Measurements from ENCODE around the gene KCTD4. TPM values are rescaled to one million over a fixed set of nuclear protein-coding genes. Genes with fewer than 3 reads are reported as not detected.

The KCTD4 gene
- total and polyA plus RNA-seq, 8 donors, result 0.10 TPM; not detected in 7

- DNase-seq, result peak; percentile 66 to 82
- Histone ChIP-seq H3K27ac (peak overlapping the region; percentile 52 to 73 (median 60)), H3K9me3 (no peaks in the 10 kb centered on the region), H3K4me3 (no peak overlapping the region), H3K36me3 (peaks cover 0 to 6% (median 5%) of the 10 kb centered on the region in 4 donors), H3K4me1 (peaks cover 0 to 24% (median 10%) of the 10 kb centered on the region in 4 donors), H3K27me3 (no peaks in the 10 kb centered on the region)
- intact Hi-C loops (cut with DNase I; ENCODE audit: low total_unique reads), result no loop called here
- no peak for TF ChIP-seq POLR2A (IDR thresholded peaks at IDR 0.05)
- TF ChIP-seq POLR2AphosphoS5 (IDR thresholded peaks at IDR 0.05), result peak in 1 of 3 donors; percentile 58
- 68 to 80% (median 73%) methylated on average over 12 of the region's 12 CpGs for WGBS, 5 donors
Measured at GRCh38 chr13:45167611-45168554, 33.0 kb downstream of the KCTD4 start.

- 82 to 92% (median 85%) methylated on average over 3 of the region's 3 CpGs for WGBS, 5 donors
- Histone ChIP-seq H3K4me1 (peaks cover 0 to 33% (median 14%) of the 10 kb centered on the region in 4 donors), H3K4me3 (no peak overlapping the region), H3K9me3 (no peaks in the 10 kb centered on the region), H3K27me3 (no peaks in the 10 kb centered on the region), H3K36me3 (peaks cover 0 to 6% (median 5%) of the 10 kb centered on the region in 4 donors), H3K27ac (no peak overlapping the region)
- intact Hi-C loops (cut with DNase I; ENCODE audit: low total_unique reads), result no loop called here
- TF ChIP-seq, protein P1, sequence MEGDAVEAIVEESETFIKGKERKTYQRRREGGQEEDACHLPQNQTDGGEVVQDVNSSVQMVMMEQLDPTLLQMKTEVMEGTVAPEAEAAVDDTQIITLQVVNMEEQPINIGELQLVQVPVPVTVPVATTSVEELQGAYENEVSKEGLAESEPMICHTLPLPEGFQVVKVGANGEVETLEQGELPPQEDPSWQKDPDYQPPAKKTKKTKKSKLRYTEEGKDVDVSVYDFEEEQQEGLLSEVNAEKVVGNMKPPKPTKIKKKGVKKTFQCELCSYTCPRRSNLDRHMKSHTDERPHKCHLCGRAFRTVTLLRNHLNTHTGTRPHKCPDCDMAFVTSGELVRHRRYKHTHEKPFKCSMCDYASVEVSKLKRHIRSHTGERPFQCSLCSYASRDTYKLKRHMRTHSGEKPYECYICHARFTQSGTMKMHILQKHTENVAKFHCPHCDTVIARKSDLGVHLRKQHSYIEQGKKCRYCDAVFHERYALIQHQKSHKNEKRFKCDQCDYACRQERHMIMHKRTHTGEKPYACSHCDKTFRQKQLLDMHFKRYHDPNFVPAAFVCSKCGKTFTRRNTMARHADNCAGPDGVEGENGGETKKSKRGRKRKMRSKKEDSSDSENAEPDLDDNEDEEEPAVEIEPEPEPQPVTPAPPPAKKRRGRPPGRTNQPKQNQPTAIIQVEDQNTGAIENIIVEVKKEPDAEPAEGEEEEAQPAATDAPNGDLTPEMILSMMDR (IDR thresholded peaks at IDR 0.05), result no peak
- TF ChIP-seq POLR2A (IDR thresholded peaks at IDR 0.05) (no peak), EP300 (IDR thresholded peaks at IDR 0.05) (no peak), POLR2AphosphoS5 (IDR thresholded peaks at IDR 0.05) (no peak)
- DNase-seq, result no peak
Measured at GRCh38 chr13:45166858-45167257, 34.0 kb downstream of the KCTD4 start.

- Histone ChIP-seq H3K27me3 (no peaks in the 10 kb centered on the region), H3K4me3 (no peak overlapping the region), H3K4me1 (peaks cover 0 to 19% (median 8%) of the 10 kb centered on the region in 4 donors), H3K9me3 (no peaks in the 10 kb centered on the region), H3K36me3 (peaks cover 0 to 22% (median 14%) of the 10 kb centered on the region in 4 donors), H3K27ac (peak overlapping the region in 4 of 5 donors; percentile 3 to 60 (median 31))
- TF ChIP-seq POLR2A (IDR thresholded peaks at IDR 0.05), result no peak
- TF ChIP-seq POLR2AphosphoS5 (IDR thresholded peaks at IDR 0.05), result no peak
- TF ChIP-seq, protein P1 (IDR thresholded peaks at IDR 0.05), result no peak
- no peak for TF ChIP-seq EP300 (IDR thresholded peaks at IDR 0.05)
- DNase-seq, result no peak
- WGBS, 5 donors, result 60 to 77% (median 64%) methylated on average over 1 of the region's 1 CpG
- intact Hi-C loops (cut with DNase I; ENCODE audit: low total_unique reads), result no loop called here
Measured at GRCh38 chr13:45162821-45163220, 38.0 kb downstream of the KCTD4 start.

DNA sequence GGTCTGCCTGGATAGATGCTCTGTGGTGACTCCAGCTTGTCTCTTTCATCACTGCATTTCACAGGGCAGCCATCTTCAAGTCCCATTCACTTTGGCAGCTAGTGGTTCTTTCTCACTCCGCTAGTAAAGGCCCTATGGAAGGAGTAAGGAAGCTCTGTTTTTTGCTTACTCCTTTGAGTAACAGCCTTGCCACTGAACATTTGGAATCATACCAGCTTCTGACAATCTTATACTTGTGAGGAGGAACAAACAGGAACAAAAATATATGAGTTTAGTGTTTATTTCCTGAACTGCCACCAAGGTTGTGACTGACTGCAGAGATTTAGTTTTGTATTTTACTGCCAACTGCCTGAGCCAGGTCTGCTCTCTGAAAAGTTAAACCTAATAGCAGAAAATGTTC is 38.7 kb downstream of the KCTD4 start:
- peaks cover 0 to 14% (median 4%) of the 10 kb centered on the region in 4 donors for H3K4me1 ChIP-seq
- WGBS, 5 donors, result 81 to 93% (median 89%) methylated on average over 1 of the region's 1 CpG
- H3K36me3 ChIP-seq, result peaks cover 0 to 25% (median 19%) of the 10 kb centered on the region in 4 donors
- no peaks in the 10 kb centered on the region for H3K9me3 ChIP-seq
- intact Hi-C loops (cut with DNase I; ENCODE audit: low total_unique reads), result no loop called here
- no peak for DNase-seq
- no peak overlapping the region for H3K4me3 ChIP-seq
- H3K27ac ChIP-seq, result peak overlapping the region in 4 of 5 donors; percentile 3 to 60 (median 31)
- H3K27me3 ChIP-seq, result no peaks in the 10 kb centered on the region
- no peak for TF ChIP-seq POLR2A (IDR thresholded peaks at IDR 0.05)
- TF ChIP-seq, protein P1 (IDR thresholded peaks at IDR 0.05), result no peak
- TF ChIP-seq EP300 (IDR thresholded peaks at IDR 0.05), result no peak
- TF ChIP-seq POLR2AphosphoS5 (IDR thresholded peaks at IDR 0.05), result no peak
